ENCODE data around the gene ATP9B. TPM values are rescaled to one million over a fixed set of nuclear protein-coding genes. Genes with fewer than 3 reads are reported as not detected.

Gene ATP9B
- total and polyA plus RNA-seq, 4 donors: 7.1 to 31.4 (median 15.5) TPM

DNA sequence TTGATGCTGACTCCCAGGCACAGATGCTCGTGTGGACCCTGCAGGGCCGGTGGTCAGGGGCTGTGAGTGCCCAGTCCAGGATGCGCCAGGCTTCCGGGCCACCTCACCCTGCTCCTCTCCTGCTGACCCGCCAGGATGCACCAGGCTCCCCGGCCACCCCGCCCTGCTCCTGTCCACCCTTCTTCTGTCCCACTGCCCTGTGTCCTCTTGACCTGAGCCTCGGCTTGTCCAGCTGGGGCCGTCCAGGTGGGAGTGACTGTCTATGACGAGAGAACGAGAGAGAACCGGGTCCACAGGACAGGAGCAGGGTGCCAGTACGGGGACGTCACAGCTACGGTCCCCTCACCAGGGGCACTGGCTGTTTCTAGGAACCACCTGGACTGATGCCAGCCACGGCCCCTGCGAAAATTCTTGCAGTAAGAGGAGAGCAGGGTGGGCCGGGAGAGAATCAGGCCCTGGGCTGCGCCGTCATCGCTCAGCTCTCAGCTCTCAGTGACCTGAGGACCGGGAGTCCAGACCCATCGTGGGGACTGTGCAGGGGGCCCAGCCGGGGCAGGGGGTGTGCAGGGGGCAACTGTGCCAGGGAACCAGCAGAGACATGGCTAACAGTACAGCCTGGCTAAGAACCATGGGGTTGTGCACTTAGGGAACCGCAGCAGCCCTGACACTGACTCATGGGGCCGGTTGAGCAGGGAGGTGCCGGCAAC lies 313.6 kb downstream of the ATP9B start:
- no peaks in the 10 kb centered on the region for H3K9me3 ChIP-seq (ENCODE audit: control insufficient read depth in 4 of 4, low read length in 3 of 4)
- TF ChIP-seq, protein P1, sequence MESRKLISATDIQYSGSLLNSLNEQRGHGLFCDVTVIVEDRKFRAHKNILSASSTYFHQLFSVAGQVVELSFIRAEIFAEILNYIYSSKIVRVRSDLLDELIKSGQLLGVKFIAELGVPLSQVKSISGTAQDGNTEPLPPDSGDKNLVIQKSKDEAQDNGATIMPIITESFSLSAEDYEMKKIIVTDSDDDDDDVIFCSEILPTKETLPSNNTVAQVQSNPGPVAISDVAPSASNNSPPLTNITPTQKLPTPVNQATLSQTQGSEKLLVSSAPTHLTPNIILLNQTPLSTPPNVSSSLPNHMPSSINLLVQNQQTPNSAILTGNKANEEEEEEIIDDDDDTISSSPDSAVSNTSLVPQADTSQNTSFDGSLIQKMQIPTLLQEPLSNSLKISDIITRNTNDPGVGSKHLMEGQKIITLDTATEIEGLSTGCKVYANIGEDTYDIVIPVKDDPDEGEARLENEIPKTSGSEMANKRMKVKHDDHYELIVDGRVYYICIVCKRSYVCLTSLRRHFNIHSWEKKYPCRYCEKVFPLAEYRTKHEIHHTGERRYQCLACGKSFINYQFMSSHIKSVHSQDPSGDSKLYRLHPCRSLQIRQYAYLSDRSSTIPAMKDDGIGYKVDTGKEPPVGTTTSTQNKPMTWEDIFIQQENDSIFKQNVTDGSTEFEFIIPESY (IDR thresholded peaks at IDR 0.05): no peak
- TF ChIP-seq RAD21 (IDR thresholded peaks at IDR 0.05): no peak
- no peak for TF ChIP-seq FOXA1 (IDR thresholded peaks at IDR 0.05)
- TF ChIP-seq HNF4G (IDR thresholded peaks at IDR 0.05): no peak
- TF ChIP-seq, protein P2, sequence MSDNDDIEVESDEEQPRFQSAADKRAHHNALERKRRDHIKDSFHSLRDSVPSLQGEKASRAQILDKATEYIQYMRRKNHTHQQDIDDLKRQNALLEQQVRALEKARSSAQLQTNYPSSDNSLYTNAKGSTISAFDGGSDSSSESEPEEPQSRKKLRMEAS (IDR thresholded peaks at IDR 0.05): no peak
- TF ChIP-seq FOXA2 (IDR thresholded peaks at IDR 0.05): no peak
- TF ChIP-seq, protein P3, sequence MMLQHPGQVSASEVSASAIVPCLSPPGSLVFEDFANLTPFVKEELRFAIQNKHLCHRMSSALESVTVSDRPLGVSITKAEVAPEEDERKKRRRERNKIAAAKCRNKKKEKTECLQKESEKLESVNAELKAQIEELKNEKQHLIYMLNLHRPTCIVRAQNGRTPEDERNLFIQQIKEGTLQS (IDR thresholded peaks at IDR 0.05): no peak
- no peak for TF ChIP-seq HNF4A (conservative IDR thresholded peaks at IDR 0.05)
- TF ChIP-seq EGR1 (IDR thresholded peaks at IDR 0.05; ENCODE audit: low read depth in 2 of 2): no peak
- no peak for TF ChIP-seq YY1 (IDR thresholded peaks at IDR 0.05)
- TF ChIP-seq NR2F2 (IDR thresholded peaks at IDR 0.05): no peak
- TF ChIP-seq REST (IDR thresholded peaks at IDR 0.05): no peak
- no peak for TF ChIP-seq RXRA (IDR thresholded peaks at IDR 0.05)
- TF ChIP-seq GABPA (IDR thresholded peaks at IDR 0.05 in 1 of 2, conservative IDR thresholded peaks at IDR 0.05 in 1 of 2): no peak
- TF ChIP-seq TAF1 (conservative IDR thresholded peaks at IDR 0.05): no peak
- no peak for TF ChIP-seq CTCF (IDR thresholded peaks at IDR 0.05; ENCODE audit: low read depth, low read length, missing input control)
- no peak for TF ChIP-seq SP1 (IDR thresholded peaks at IDR 0.05)
- no peaks in the 10 kb centered on the region for H3K4me1 ChIP-seq (ENCODE audit: control insufficient read depth in 4 of 4, insufficient read depth in 4 of 4, low read length in 3 of 4)
- no peak overlapping the region for H3K4me3 ChIP-seq (ENCODE audit: low read depth in 1 of 3, low read length in 3 of 3)
- DNase-seq (ENCODE audit: low spot score): no peak
- 72% methylated on average over 27 of the region's 27 CpGs for WGBS
- H3K27ac ChIP-seq (ENCODE audit: low read depth in 1 of 2, low read length in 2 of 2): no peak overlapping the region
- H3K27me3 ChIP-seq (ENCODE audit: control insufficient read depth in 4 of 4, insufficient read depth in 4 of 4, low read length in 3 of 4): no peaks in the 10 kb centered on the region
- peaks cover 0 to 5% (median 2%) of the 10 kb centered on the region in 4 donors for H3K36me3 ChIP-seq (ENCODE audit: control insufficient read depth in 4 of 4, insufficient read depth in 3 of 4, low read depth in 1 of 4, low read length in 3 of 4)
- no peak overlapping the region for H3K9ac ChIP-seq (ENCODE audit: low read depth in 1 of 2, low read length in 2 of 2)

All from liver (tissue), 9 donors.